OCI-M2 (cell line): ENCODE data around the gene SPTBN5.

Experiments
- DNase-seq: peaks from one replicate; lab custom pipeline; 2025; ENCODE audit not compliant: unreplicated experiment; lab: John Stamatoyannopoulos, UW

Gene SPTBN5

DNA sequence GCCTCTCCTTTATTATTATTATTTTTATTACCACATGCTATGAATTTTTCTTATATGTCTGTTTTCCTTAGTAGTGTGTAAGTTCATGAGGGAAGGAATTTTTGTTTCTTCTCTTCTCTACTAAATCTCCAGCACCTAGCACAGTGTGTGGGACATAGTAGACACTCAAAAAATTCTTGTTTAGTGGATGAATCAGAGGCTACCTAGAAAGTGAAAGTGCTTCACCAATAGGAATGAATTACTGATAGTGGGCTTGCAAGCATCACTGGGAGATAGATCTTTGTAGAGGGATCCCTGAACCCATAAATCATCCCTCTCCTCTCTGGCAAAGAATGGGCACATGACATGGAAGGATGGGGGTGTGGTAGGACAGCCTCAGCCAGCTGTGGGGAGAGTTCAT is 8.5 kb downstream of the SPTBN5 start:
- no peak for DNase-seq

- DNase-seq = no peak
Observed at GRCh38 chr15:41884458-41884857, 9.4 kb downstream of the SPTBN5 start.

- no peak for DNase-seq
Observed at GRCh38 chr15:41883484-41883825, 10.4 kb downstream of the SPTBN5 start.

GRCh38 chr15:41882689-41883483 is 11.0 kb downstream of the SPTBN5 start:
- DNase-seq = no peak

- DNase-seq = no peak
Observed at GRCh38 chr15:41881920-41882688, 11.7 kb downstream of the SPTBN5 start.

DNA sequence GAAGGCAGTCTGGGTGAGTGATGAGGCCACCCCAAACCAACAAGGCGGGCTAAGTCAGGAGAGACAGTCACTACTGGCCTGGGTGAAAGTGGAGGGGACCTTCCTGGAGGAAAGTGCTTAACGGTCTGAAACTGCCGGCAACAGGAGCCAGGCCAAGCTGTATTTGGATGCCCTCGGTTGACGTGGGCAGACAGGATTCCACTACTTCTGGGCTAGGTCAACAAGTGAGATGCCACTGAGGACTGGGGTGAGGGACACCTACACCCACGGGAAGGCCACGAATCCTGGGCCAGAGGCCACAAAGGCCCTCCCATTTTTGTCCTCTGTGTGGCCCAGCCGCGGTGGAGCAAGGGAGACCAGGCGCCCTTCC is 12.3 kb downstream of the SPTBN5 start:
- no peak for DNase-seq

GRCh38 chr15:41881086-41881485 is 12.8 kb downstream of the SPTBN5 start:
- DNase-seq = no peak

DNA sequence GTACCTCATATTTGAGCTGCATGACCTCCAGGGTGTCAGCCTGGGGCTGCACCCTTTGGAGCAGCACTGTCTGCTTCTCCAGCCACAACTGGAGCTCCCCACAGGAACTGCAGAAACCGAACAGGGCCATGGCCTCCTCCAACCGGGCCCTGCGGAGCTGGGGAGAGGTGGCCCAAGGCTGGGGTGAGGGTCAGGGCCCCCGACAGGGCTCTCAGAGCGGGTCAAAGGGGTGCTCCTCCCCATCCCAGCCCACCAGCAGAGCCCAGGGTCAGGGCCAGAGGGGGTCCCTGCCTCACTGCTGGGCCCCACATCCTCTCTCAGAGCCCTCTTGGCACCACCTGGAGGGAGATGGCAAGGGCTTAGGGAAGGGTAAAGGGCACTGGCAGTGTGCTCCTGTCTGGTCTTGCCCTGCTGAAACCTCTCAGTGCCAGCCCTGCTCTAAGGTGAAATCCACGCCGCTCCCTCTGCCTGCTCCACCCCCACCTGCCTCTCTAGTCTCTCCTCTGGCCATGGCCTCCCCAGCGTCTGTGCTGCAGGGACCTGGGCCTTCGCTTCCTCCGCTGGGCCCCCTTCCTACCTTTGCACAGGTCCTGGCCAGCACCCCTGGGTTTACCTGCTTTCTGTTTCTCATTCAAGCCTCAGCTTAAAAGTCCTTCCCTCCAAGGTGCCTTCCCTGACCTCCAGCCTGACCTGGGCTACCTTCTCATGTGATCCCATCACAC is 13.5 kb downstream of the SPTBN5 start:
- no peak for DNase-seq

- DNase-seq = no peak
Observed at GRCh38 chr15:41879321-41879845, 14.5 kb downstream of the SPTBN5 start.

GRCh38 chr15:41878355-41878699 is 15.5 kb downstream of the SPTBN5 start:
- no peak for DNase-seq

DNA sequence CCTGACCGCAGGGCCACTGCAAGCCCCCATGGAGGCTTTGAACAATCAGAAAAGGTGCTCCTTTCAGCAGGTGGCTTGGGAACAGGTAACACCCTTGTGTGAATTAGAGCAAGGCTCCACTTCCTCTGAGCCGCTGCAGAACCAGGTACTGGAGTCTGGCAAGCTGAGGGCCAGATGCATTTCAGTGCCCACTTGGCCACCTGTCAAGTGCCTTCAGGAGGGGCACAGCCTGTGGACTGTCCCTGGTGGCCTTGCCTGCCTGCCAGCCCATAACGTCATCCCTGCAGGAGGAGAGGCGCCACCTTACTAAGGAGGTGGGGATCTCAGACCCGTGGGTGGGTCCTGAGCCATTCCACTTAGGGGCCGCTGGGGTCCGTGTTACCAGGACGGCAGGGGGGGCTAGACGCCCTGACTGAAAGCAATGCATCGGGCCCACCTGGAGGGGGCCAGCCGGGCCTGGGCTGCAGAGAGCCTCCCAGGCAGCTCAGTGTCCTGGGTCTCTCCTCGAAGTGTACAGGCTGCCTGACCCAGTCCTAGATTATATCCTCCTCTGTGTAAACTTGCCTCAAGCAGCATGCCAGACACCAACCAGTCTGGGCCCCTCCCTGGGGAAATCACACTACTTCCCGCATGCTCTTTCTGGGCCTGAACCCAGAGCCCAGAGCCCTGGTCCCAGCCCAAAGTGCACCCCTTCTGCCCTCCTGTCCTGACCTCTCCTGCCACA is 16.1 kb downstream of the SPTBN5 start:
- DNase-seq = no peak

GRCh38 chr15:41876689-41877088 is 17.2 kb downstream of the SPTBN5 start:
- no peak for DNase-seq

DNA sequence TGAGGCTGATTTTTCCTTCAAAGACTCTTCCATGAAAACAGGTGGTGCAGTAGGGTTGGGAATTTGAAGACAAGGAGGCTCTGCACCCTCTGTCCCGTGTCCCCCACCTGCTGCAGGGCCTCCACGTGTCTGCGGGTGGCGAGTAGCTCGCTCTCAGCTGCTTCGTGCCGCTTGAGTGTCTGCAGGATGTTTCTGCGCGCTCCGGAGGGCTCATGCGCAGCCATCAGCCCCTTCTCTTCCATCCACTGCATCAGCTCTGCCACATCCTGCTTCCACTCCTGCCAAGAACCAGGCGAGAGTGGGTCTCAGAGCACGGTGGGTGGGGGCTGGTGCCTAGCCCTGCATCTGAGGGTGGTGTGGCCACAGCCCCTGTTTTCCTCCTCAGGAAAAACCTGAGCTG is 17.8 kb downstream of the SPTBN5 start:
- DNase-seq = no peak

- DNase-seq = no peak
Observed at GRCh38 chr15:41874736-41875135, 19.1 kb downstream of the SPTBN5 start.

DNA sequence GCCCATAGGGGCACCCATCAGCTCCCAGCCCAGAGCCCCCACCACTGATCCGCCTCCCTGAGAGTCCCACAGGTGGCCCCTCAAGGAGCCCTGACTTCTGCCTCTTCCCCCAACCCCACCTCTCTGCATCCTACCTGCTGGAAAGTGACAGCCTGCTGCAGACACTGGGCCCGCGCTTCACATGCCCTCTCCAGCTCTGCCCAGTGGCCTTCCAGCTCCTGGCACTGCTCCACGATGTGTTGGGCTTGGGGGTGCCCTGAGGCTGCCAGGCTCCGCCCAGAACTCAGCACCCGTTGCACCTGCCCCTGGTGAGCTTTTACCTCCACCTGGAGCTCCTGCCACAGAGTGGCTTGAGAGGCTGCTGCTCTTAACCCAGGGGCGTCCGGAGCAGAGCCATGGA is 20.1 kb downstream of the SPTBN5 start:
- DNase-seq = no peak

- DNase-seq = no peak
Observed at GRCh38 chr15:41872166-41872747, 21.6 kb downstream of the SPTBN5 start.

GRCh38 chr15:41871175-41871905 is 22.5 kb downstream of the SPTBN5 start:
- DNase-seq = no peak

- DNase-seq = no peak
Observed at GRCh38 chr15:41870689-41871081, 23.2 kb downstream of the SPTBN5 start.

DNA sequence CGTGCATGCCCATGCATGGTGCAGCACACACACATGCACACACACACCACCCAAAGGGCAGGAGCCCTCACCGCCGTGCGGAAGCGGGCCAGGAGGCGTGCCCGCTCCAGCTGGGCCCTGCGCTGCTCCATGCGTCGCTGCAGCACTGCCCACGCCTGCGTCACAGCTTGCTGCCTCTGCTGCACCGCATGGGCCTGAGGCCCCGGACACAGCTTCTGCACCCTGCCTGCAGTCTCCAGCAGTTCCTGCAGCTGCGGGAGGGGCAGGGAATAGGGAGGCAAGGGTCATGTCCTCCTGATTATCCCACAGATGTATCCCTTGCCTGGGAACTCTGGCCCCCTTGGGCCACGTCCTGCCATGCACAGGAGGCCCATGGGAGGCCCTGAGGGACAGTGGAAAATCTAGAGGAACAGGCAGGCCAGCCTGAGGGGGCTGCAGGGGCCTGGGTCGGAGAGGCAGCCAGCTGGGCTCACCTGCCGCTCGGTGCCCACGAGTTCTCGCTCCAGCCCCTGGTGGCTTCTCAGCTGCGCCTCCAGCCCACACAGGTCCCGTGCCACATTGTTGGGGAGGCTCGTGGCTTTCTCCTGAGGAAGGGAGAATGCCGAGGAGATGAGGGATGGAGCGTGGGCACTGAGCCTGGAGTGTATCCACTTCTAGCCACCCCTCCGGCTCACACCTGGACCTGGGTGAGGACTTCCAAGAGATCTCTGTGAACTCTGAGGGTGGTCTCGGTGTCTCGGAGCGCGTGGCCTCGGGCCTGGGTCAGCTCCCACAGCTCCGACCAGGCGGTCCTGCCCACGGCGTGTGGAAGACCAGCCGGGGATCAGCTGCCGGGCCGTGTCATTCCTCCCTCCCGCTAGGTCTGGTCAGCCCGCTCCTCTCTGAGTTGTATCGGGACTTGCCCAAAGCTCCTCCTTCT is 23.8 kb downstream of the SPTBN5 start:
- DNase-seq = no peak
